Endothelial cell of umbilical vein (primary cell): ENCODE measurements around the gene SUZ12. TPM values are rescaled to one million over a fixed set of nuclear protein-coding genes. Genes with fewer than 3 reads are reported as not detected.
A peak's percentile ranks its signal among the peaks of the same experiment; 100 is the strongest.
"Not testable (repeated sequence)": the region's sequence is repeated elsewhere in the genome, so short reads cannot be mapped to it uniquely, and the experiment has no call there.

Experiments used
- BruUV-seq: library from RNA; stranded (reverse); fragments of 400-500 nt; replicated peaks from 2 replicates; lab custom pipeline; 2021; lab: Mats Ljungman, UMichigan
- CTCF ChIA-PET: fragments of 300-600, 350-600 bp; sonication (Branson Sonifier 250); formaldehyde crosslinking; loops from one replicate; lab custom pipeline; 2021; ENCODE audit warnings: antibody characterized with exemption, inconsistent platforms; lab: Charles Lee
- POLR2A ChIA-PET: fragments of 300-600, 350-600 bp; sonication (Branson Sonifier 250); formaldehyde crosslinking; loops from one replicate; lab custom pipeline; 2021; ENCODE audit warnings: antibody characterized with exemption, inconsistent platforms; lab: Charles Lee
- DNase-seq: peaks from one replicate; pipeline ENCODE4 v3.0.0-alpha.2; 2011; ENCODE audit warnings: low read depth, low spot score
- FAIRE-seq: peaks from 2 replicates; lab custom pipeline; 2011; peaks lifted over from hg19 to GRCh38; lab: Jason Lieb, UNC
- H2AFZ ChIP-seq: 2 replicates; pipeline ENCODE4 v1.6.0; 2012; ENCODE audit warnings: low read depth, low read length, control low read depth, inconsistent platforms
- H3K27ac ChIP-seq: 2 replicates; pipeline ENCODE4 v1.5.1; 2011; ENCODE audit warnings: low read depth, mild to moderate bottlenecking, control low read depth, low read length, moderate library complexity; ENCODE audit not compliant: insufficient read depth
- H3K27me3 ChIP-seq, 2 experiments: 2 replicates each; pipeline versions ENCODE4 v1.6.0 to v1.6.1; 2011; ENCODE audit warnings: low read length in 2 of 2, mixed read lengths in 1 of 2; ENCODE audit not compliant: control insufficient read depth in 2 of 2, insufficient read depth in 2 of 2
- H3K36me3 ChIP-seq, 2 experiments: 2 replicates in 1 of 2; 3 replicates in 1 of 2; pipeline ENCODE4 v1.5.1; 2011; ENCODE audit warnings: low read length in 2 of 2, mild to moderate bottlenecking in 1 of 2, moderate library complexity in 1 of 2; ENCODE audit not compliant: control insufficient read depth in 2 of 2, insufficient read depth in 2 of 2; ENCODE audit errors: extremely low read depth in 1 of 2
- H3K4me1 ChIP-seq: 3 replicates; pipeline ENCODE4 v1.5.1; 2011; ENCODE audit warnings: mild to moderate bottlenecking, low read length; ENCODE audit not compliant: control insufficient read depth, insufficient read depth; ENCODE audit errors: extremely low read depth
- H3K4me2 ChIP-seq: 2 replicates; pipeline ENCODE4 v1.6.1; 2011; ENCODE audit warnings: low read length, control low read depth, mixed read lengths; ENCODE audit not compliant: insufficient read depth
- H3K4me3 ChIP-seq, 3 experiments: fragments of 200-600 bp in 1 of 3; sonication (generic), shearing (Covaris generic) in 1 of 3; replicated peaks in 1 of 3; 2 replicates each; pipeline ENCODE4 v1.5.1; 2011 to 2016; ENCODE audit warnings: control low read depth in 3 of 3, low read length in 3 of 3, mild to moderate bottlenecking in 2 of 3, inconsistent platforms in 1 of 3, low read depth in 1 of 3, moderate library complexity in 1 of 3; ENCODE audit not compliant: insufficient read depth in 1 of 3
- H3K79me2 ChIP-seq: 2 replicates; pipeline ENCODE4 v1.6.0; 2012; ENCODE audit warnings: low read length, inconsistent platforms; ENCODE audit not compliant: control insufficient read depth, insufficient read depth
- H3K9ac ChIP-seq: replicated peaks from 2 replicates; pipeline ENCODE3; 2011; ENCODE audit warnings: low read length, control low read depth; ENCODE audit not compliant: insufficient read depth; ENCODE audit errors: extremely low read depth
- H3K9me1 ChIP-seq: replicated peaks from 3 replicates; pipeline ENCODE4 v1.6.0; 2011; ENCODE audit warnings: mild to moderate bottlenecking, low read length; ENCODE audit not compliant: control insufficient read depth, insufficient read depth; ENCODE audit errors: extremely low read depth
- H3K9me3 ChIP-seq: replicated peaks from 2 replicates; pipeline ENCODE4 v1.5.1; 2012; ENCODE audit warnings: low read length, inconsistent platforms; ENCODE audit not compliant: control insufficient read depth, insufficient read depth
- H4K20me1 ChIP-seq: replicated peaks from 2 replicates; pipeline ENCODE3; 2011; ENCODE audit warnings: mild to moderate bottlenecking, low read length; ENCODE audit not compliant: control insufficient read depth, insufficient read depth; ENCODE audit errors: extremely low read depth
- EZH2 ChIP-seq: IDR thresholded peaks from 2 replicates; pipeline ENCODE4 v1.6.1; 2012; ENCODE audit warnings: borderline replicate concordance, low read depth, mild to moderate bottlenecking, moderate library complexity, low read length, inconsistent platforms; ENCODE audit not compliant: severe bottlenecking
- JUN ChIP-seq: IDR thresholded peaks from 2 replicates; pipeline ENCODE4 v1.6.1; 2011; ENCODE audit warnings: borderline replicate concordance, low read depth; ENCODE audit not compliant: insufficient read length, insufficient read depth
- POLR2AphosphoS5 ChIP-seq: IDR thresholded peaks from 2 replicates; pipeline ENCODE4 v1.6.1; 2012; ENCODE audit warnings: low read depth, mild to moderate bottlenecking, control low read depth, low read length, moderate library complexity; ENCODE audit not compliant: insufficient read depth
- dilution Hi-C: fragments of 300-500 bp; cut with MboI; formaldehyde crosslinking; loops from one replicate; pipeline ENCODE4 v1.15.0; 2019; ENCODE audit warnings: low sequenced_read_pairs; ENCODE audit not compliant: extremely low pct_ligation_motif_present
- intact Hi-C: fragments of 100-400 bp; cut with micrococcal nuclease; formaldehyde crosslinking; loops from one replicate; pipeline ENCODE4 v1.10.0; 2022
- polyA plus RNA-seq, 4 experiments: library from polyadenylated mRNA; depleted of rRNA in 3 of 4; stranded (reverse) in 3 of 4; unstranded in 1 of 4; fragments of >200 nt; gene quantifications; 2 replicates each; pipeline versions ENCODE4 v1.2.1 to v1.2.3, GENCODE V29; 2011 to 2012; ENCODE audit warnings: missing spikeins in 1 of 4
- total RNA-seq: library from RNA; stranded (reverse); gene quantifications from 2 replicates; pipeline ENCODE4 v1.2.3, GENCODE V29; 2021

SUZ12 gene
- total and polyA plus RNA-seq, 2 donors (not counting 3 experiments of a cell fraction or from before 2014, with no cell fraction given), result 7.8 to 30.9 TPM

- TF ChIP-seq POLR2AphosphoS5 (no peak), JUN (no peak), EZH2 (no peak)
- Histone ChIP-seq H3K9me3 (no peaks in the 10 kb centered on the region), H4K20me1 (no peaks in the 10 kb centered on the region), H3K9ac (no peak overlapping the region), H3K9me1 (no peaks in the 10 kb centered on the region), H3K79me2 (peaks cover 29% of the 10 kb centered on the region), H3K27ac (no peak overlapping the region), H3K4me3 (no peak overlapping the region), H3K27me3 (no peaks in the 10 kb centered on the region), H3K4me2 (no peak overlapping the region), H3K4me1 (peaks cover 8% of the 10 kb centered on the region), H2AFZ (no peak overlapping the region), H3K36me3 (no peaks in the 10 kb centered on the region)
- intact Hi-C loops (no loop called here), dilution Hi-C loops (no loop called here)
- ChIA-PET POLR2A (no interaction called here), CTCF (no interaction called here)
- BruUV-seq, result no TSS peak
- DNase-seq (no peak), FAIRE-seq (no peak)
Observed at GRCh38 chr17:31935512-31935911, 1.3 kb upstream of the SUZ12 start.

DNA sequence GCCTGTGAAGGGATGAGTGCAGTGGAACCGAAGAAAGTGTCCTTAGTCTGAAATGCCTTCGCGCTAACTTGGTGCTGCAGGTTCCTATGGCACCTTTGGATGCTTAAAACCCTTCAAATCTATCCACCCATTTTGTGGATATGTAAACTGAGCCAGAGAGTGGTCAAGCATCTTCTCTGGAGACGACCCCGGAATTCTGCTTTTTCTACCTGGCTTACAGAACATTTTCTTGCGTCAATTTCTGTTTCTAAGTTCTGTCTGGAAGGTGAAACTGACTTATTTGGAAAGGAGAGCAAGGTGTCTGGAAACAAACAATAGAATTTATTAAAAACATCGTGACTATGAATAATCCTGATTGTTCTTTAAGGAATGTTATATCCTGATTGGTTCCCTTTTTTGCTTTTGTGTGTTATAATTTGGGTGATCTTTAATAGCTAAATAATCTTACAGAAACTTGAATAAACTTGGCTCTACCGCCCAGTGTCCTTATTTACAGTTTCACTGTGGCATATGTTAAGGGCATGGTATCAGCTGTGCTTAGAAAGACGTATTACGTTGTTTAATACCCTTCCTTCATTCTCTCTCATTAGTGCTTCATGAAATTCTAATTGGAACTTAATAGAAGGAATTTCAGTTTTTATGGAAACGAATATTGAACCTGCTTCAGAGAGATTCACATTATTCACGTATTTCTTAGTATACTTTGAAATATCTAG is 1.3 kb downstream of the SUZ12 start:
- H3K79me2 ChIP-seq, result peaks cover 48% of the 10 kb centered on the region
- H3K27ac ChIP-seq, H4K20me1 ChIP-seq, H3K27me3 ChIP-seq, H3K4me1 ChIP-seq, dilution Hi-C loops, H2AFZ ChIP-seq, H3K36me3 ChIP-seq, BruUV-seq, POLR2A ChIA-PET, H3K9me1 ChIP-seq, intact Hi-C loops, H3K9me3 ChIP-seq: not testable (repeated sequence)
- H3K4me2 ChIP-seq, result peak overlapping the region; percentile 97
- H3K4me3 ChIP-seq, result peak overlapping the region; percentile 41 to 96 (median 46)
- FAIRE-seq, result peak; percentile 59
- peak overlapping the region; percentile 8 for H3K9ac ChIP-seq
- DNase-seq, result peak; percentile 37
- CTCF ChIA-PET, result interaction anchor here (1.1 to 1.3 kb wide), 2 partner anchors 8 to 25 kb away, joined by 3 to 4 read pairs; no protein-coding TSS in a partner anchor

DNA sequence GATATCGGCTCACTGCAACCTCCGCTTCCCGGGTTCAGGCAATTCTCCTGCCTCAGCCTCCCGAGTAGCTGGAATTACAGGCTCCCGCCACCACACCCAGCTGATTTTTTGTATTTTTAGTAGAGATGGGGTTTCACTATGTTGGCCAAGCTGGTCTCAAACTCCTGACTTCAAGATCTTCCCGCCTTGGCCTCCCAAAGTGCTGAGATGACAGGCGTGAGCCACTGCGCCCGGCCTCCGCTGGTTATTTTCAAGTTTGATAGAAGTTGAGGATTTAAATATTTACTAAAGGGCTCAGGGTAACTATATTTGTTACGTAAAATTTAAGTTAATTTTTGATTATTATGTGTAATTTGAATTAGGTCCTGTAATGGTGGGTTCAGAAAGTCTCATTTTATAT is 5.1 kb downstream of the SUZ12 start:
- H3K27me3 ChIP-seq, dilution Hi-C loops, POLR2A ChIA-PET, H3K4me3 ChIP-seq, FAIRE-seq, H3K9me1 ChIP-seq, H3K9me3 ChIP-seq, H3K4me1 ChIP-seq, H3K9ac ChIP-seq, CTCF ChIA-PET, H4K20me1 ChIP-seq, DNase-seq, H3K36me3 ChIP-seq, H2AFZ ChIP-seq, intact Hi-C loops, BruUV-seq, H3K27ac ChIP-seq, H3K4me2 ChIP-seq: not testable (repeated sequence)
- peaks cover 68% of the 10 kb centered on the region for H3K79me2 ChIP-seq
